B cell (primary cell): ENCODE measurements around the gene PRRG2.

Source experiments
- EZH2 ChIP-seq: IDR thresholded peaks from 2 replicates; pipeline ENCODE4 v1.6.1; 2012; ENCODE audit warnings: borderline replicate concordance, low read depth, mild to moderate bottlenecking, moderate library complexity, low read length; ENCODE audit not compliant: insufficient read depth, poor library complexity, severe bottlenecking
- TF ChIP-seq, protein P1 (sequence below): fragments of 200-600 bp; IDR thresholded peaks from one replicate; pipeline ENCODE4 v1.8.0; 2022; ENCODE audit warnings: antibody characterized with exemption, mild to moderate bottlenecking

DNA sequence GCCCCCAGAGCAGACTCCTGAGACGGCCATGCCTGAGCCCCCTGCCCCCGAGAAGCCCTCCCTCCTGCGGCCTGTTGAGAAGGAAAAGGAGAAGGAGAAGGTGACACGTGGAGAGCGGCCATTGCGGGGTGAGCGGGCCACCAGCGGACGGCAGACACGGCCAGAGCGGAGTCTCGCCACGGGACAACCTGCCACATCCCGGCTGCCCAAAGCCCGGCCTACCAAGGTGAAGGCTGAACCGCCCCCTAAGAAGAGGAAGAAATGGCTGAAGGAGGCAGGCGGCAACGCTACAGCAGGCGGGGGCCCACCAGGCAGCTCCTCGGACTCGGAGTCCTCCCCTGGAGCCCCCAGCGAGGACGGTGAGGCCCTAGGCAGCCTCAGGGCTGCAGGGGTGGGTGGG lies 34.7 kb downstream of the PRRG2 start:
- TF ChIP-seq, protein P1, sequence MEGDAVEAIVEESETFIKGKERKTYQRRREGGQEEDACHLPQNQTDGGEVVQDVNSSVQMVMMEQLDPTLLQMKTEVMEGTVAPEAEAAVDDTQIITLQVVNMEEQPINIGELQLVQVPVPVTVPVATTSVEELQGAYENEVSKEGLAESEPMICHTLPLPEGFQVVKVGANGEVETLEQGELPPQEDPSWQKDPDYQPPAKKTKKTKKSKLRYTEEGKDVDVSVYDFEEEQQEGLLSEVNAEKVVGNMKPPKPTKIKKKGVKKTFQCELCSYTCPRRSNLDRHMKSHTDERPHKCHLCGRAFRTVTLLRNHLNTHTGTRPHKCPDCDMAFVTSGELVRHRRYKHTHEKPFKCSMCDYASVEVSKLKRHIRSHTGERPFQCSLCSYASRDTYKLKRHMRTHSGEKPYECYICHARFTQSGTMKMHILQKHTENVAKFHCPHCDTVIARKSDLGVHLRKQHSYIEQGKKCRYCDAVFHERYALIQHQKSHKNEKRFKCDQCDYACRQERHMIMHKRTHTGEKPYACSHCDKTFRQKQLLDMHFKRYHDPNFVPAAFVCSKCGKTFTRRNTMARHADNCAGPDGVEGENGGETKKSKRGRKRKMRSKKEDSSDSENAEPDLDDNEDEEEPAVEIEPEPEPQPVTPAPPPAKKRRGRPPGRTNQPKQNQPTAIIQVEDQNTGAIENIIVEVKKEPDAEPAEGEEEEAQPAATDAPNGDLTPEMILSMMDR = no peak
- no peak for TF ChIP-seq EZH2
